ENCODE data around the gene PLSCR4. TPM values are rescaled to one million over a fixed set of nuclear protein-coding genes. Genes with fewer than 3 reads are reported as not detected.

PLSCR4 gene
- total and polyA plus RNA-seq, 2 of the 8 experiments (the other 6 are each of a cell fraction or from before 2014, with no cell fraction given) = 1.8 to 2.9 TPM

- Histone ChIP-seq H3K9me3 (ENCODE audit: insufficient read depth in 2 of 2, low read depth in 1 of 2, low read length in 1 of 2) (no peaks in the 10 kb centered on the region), H4K20me1 (replicated peaks in 1 of 2; ENCODE audit: control insufficient read depth in 1 of 2, insufficient read depth in 2 of 2, low read length in 2 of 2) (no peaks in the 10 kb centered on the region), H3K18ac (ENCODE audit: extremely low read depth, low read length) (no peak overlapping the region), H4K91ac (replicated peaks; ENCODE audit: insufficient read length, low read length) (no peak overlapping the region), H3K23me2 (ENCODE audit: low read depth, low read length) (peaks cover 11% of the 10 kb centered on the region), H3K4ac (replicated peaks; ENCODE audit: insufficient read length, low read depth, low read length) (no peak overlapping the region), H4K5ac (ENCODE audit: insufficient read length, low read depth, low read length) (no peak overlapping the region), H2BK20ac (ENCODE audit: low read length) (no peak overlapping the region), H2AFZ (ENCODE audit: low read length) (no peak overlapping the region), H3K14ac (ENCODE audit: insufficient read length) (no peak overlapping the region), H3K4me3 (ENCODE audit: extremely low read depth in 1 of 4, insufficient read depth in 2 of 4, low read depth in 3 of 4, low read length in 4 of 4) (no peak overlapping the region), H2AK5ac (ENCODE audit: low read depth, low read length) (no peak overlapping the region), H3K79me1 (ENCODE audit: low read depth, low read length) (no peaks in the 10 kb centered on the region; the same call in 1 of the 2 replicates), H3K27me3 (replicated peaks in 1 of 4; ENCODE audit: control insufficient read depth in 3 of 4, extremely low read depth in 1 of 4, insufficient read depth in 3 of 4, low read length in 3 of 4) (peaks cover 0 to 3% (median 0%) of the 10 kb centered on the region in 4 experiments; a peak in 2 of 7 replicates), H3K27ac (ENCODE audit: low read depth, low read length) (no peak overlapping the region), H4K8ac (ENCODE audit: extremely low read depth, insufficient read depth, low read length) (no peak overlapping the region), H3K23ac (ENCODE audit: insufficient read length) (no peak overlapping the region), H3K4me2 (ENCODE audit: insufficient read depth in 1 of 2, low read depth in 2 of 2, low read length in 2 of 2) (no peak overlapping the region), H2BK120ac (replicated peaks; ENCODE audit: low read depth, low read length) (no peak overlapping the region), H3K56ac (replicated peaks; ENCODE audit: insufficient read length, low read depth, low read length) (no peak overlapping the region), H2BK15ac (ENCODE audit: low read length) (no peak overlapping the region), H3K79me2 (ENCODE audit: control insufficient read depth in 1 of 2, insufficient read depth in 2 of 2, low read length in 2 of 2) (peaks cover 0 to 69% of the 10 kb centered on the region in 2 experiments; a peak in 3 of 4 replicates), H2BK5ac (ENCODE audit: low read depth, low read length) (no peak overlapping the region), H3K4me1 (replicated peaks in 1 of 4; ENCODE audit: control insufficient read depth in 3 of 4, insufficient read depth in 4 of 4, low read length in 3 of 4) (peaks cover 2 to 14% (median 7%) of the 10 kb centered on the region in 4 experiments; a peak in 5 of 7 replicates), H2BK12ac (ENCODE audit: low read depth, low read length) (no peak overlapping the region), H3K36me3 (ENCODE audit: control insufficient read depth in 2 of 4, insufficient read depth in 4 of 4, low read length in 3 of 4) (no peaks in the 10 kb centered on the region), H3K9ac (replicated peaks in 1 of 4; ENCODE audit: extremely low read depth in 1 of 4, low read depth in 3 of 4, low read length in 3 of 4) (no peak overlapping the region)
- DNase-seq (ENCODE audit: low read depth in 1 of 2, low spot score in 2 of 2) (no peak), FAIRE-seq (no peak)
- CTCF ChIA-PET (ENCODE audit: partially characterized antibody) = interaction anchor here (0.9 to 2.5 kb wide), 9 partner anchors 17 to 97 kb away, joined by 3 to 9 read pairs (median 4); no protein-coding TSS in a partner anchor
- WGBS, 2 experiments (ENCODE audit: extremely low coverage in 1 of 2, insufficient coverage in 1 of 2, insufficient read length in 1 of 2, insufficient replicate concordance in 2 of 2, low coverage in 1 of 2, low lambda C conversion rate in 2 of 2, missing lambda C conversion rate in 1 of 2) = 90% methylated on average over 3 of the region's 3 CpGs; no CpG with 5 or more reads in 1 of the 2 experiments
- POLR2A ChIA-PET (ENCODE audit: partially characterized antibody) = no interaction called here
- TF ChIP-seq SUZ12 (IDR thresholded peaks at IDR 0.05; ENCODE audit: low read length) (no peak), SAP30 (IDR thresholded peaks at IDR 0.05; ENCODE audit: insufficient read depth, insufficient replicate concordance, low read length) (no peak), SP2 (IDR thresholded peaks at IDR 0.05; ENCODE audit: low read length) (no peak), SIN3A (conservative IDR thresholded peaks at IDR 0.05 in 1 of 2, IDR thresholded peaks at IDR 0.05 in 1 of 2; ENCODE audit: low read depth in 1 of 2, low read length in 2 of 2) (no peak), HDAC2 (IDR thresholded peaks at IDR 0.05; ENCODE audit: borderline replicate concordance in 1 of 2, low read depth in 2 of 2, low read length in 2 of 2) (no peak), NRF1 (IDR thresholded peaks at IDR 0.05; ENCODE audit: low read depth, low read length) (no peak), PHF8 (conservative IDR thresholded peaks at IDR 0.05; ENCODE audit: low read depth, low read length) (no peak), KDM1A (IDR thresholded peaks at IDR 0.05; ENCODE audit: borderline replicate concordance, low read length) (no peak), POU5F1 (IDR thresholded peaks at IDR 0.05; ENCODE audit: low read depth, low read length) (no peak), TBP (IDR thresholded peaks at IDR 0.05; ENCODE audit: low read depth, low read length) (no peak), RXRA (IDR thresholded peaks at IDR 0.05; ENCODE audit: insufficient read depth, low read depth, low read length) (no peak), KDM4A (IDR thresholded peaks at IDR 0.05; ENCODE audit: low read depth, low read length, severe bottlenecking) (no peak)
Observed at GRCh38 chr3:146156666-146157314, 94.1 kb downstream of the PLSCR4 start.
